Cardiac fibroblast (primary cell): Measurements from ENCODE around the gene TMEM217.
A peak's percentile ranks its signal among the peaks of the same experiment; 100 is the strongest.
"Not testable (repeated sequence)": the region's sequence is repeated elsewhere in the genome, so short reads cannot be mapped to it uniquely, and the experiment has no call there.

ENCODE experiments used
- DNase-seq, 2 donors: peaks; one replicate each; pipeline versions ENCODE4 v3.0.0 to v3.0.0-alpha.2; 2010; ENCODE audit warnings: low read depth in 2 of 2
- H3K4me3 ChIP-seq, 2 donors: replicated peaks in 1 of 2; 1 replicate in 1 of 2; 2 replicates in 1 of 2; pipeline ENCODE4 v1.5.1; 2011; ENCODE audit warnings: low read depth in 2 of 2, low read length in 2 of 2, mild to moderate bottlenecking in 2 of 2, moderate library complexity in 1 of 2
- CTCF ChIP-seq: IDR thresholded peaks from one replicate; pipeline ENCODE4 v1.5.1; 2011; ENCODE audit warnings: low read depth, mild to moderate bottlenecking, low read length, inconsistent platforms

TMEM217 gene

GRCh38 chr6:37182736-37183590 lies 75.0 kb downstream of the TMEM217 start:
- no peak for TF ChIP-seq CTCF
- DNase-seq, result peak in 1 of 2 donors; percentile 60
- no peak overlapping the region for H3K4me3 ChIP-seq

GRCh38 chr6:37180610-37181009 lies 77.3 kb downstream of the TMEM217 start:
- not testable (repeated sequence) for H3K4me3 ChIP-seq, DNase-seq

GRCh38 chr6:37180075-37180474 lies 77.9 kb downstream of the TMEM217 start:
- TF ChIP-seq CTCF, result no peak
- DNase-seq, result no peak

GRCh38 chr6:37177935-37178517 lies 79.9 kb downstream of the TMEM217 start:
- DNase-seq, result no peak
- H3K4me3 ChIP-seq, result no peak overlapping the region
- no peak for TF ChIP-seq CTCF

More at GRCh38 chr6:37180075-37180474, 77.9 kb downstream of the TMEM217 start:
- H3K4me3 ChIP-seq, result no peak overlapping the region

GRCh38 chr6:37177077-37177934 lies 80.6 kb downstream of the TMEM217 start:
- H3K4me3 ChIP-seq, result no peak overlapping the region
- peak in 1 of 2 donors; percentile 54 for DNase-seq
- no peak for TF ChIP-seq CTCF

- TF ChIP-seq CTCF, result no peak
- H3K4me3 ChIP-seq, result no peak overlapping the region
- peak in 1 of 2 donors; percentile 74 for DNase-seq
Observed at GRCh38 chr6:37176268-37177076, 81.5 kb downstream of the TMEM217 start.
